NCI-H446 (cell line): ENCODE data around the gene HNRNPC.
"Not testable (repeated sequence)": the region's sequence is repeated elsewhere in the genome, so short reads cannot be mapped to it uniquely, and the experiment has no call there.

ENCODE experiments used
- DNase-seq, 2 experiments: peaks; one replicate each; lab custom pipeline; 2025; lab: John Stamatoyannopoulos, UW

The HNRNPC gene

GRCh38 chr14:21269252-21270046 is at the start of gene HNRNPC:
Gene HNRNPC, minus strand, starts transcription at chr14:21269442. Its CDS starts 35,249 bp downstream, at chr14:21234193.
- peak; percentile 99 to 100 for DNase-seq

- DNase-seq, result no peak
Observed at GRCh38 chr14:21317398-21317797, 48.2 kb upstream of the HNRNPC start.

DNA sequence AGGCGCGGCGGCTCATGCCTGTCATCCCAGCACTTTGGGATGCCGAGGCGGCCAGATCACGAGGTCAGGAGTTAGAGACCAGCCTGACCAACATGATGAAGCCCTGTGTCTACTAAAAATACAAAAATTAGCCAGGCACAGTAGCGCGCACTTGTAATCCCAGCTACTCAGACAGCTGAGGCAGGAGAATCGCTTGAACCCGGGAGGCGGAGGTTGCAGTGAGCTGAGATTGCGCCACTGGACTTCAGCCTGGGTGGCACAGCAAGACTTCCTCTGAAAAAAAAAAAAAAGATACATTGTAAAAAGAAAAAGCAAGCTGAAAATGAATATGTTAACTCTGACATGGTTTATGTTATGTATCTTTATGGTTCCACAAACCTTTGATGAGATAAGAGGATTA is 44.3 kb upstream of the HNRNPC start:
- DNase-seq, result no peak

- no peak for DNase-seq
Observed at GRCh38 chr14:21311614-21312013, 42.4 kb upstream of the HNRNPC start.

GRCh38 chr14:21309956-21310355 is 40.7 kb upstream of the HNRNPC start:
- DNase-seq, result no peak

GRCh38 chr14:21309238-21309636 is 40.0 kb upstream of the HNRNPC start:
- no peak for DNase-seq

DNA sequence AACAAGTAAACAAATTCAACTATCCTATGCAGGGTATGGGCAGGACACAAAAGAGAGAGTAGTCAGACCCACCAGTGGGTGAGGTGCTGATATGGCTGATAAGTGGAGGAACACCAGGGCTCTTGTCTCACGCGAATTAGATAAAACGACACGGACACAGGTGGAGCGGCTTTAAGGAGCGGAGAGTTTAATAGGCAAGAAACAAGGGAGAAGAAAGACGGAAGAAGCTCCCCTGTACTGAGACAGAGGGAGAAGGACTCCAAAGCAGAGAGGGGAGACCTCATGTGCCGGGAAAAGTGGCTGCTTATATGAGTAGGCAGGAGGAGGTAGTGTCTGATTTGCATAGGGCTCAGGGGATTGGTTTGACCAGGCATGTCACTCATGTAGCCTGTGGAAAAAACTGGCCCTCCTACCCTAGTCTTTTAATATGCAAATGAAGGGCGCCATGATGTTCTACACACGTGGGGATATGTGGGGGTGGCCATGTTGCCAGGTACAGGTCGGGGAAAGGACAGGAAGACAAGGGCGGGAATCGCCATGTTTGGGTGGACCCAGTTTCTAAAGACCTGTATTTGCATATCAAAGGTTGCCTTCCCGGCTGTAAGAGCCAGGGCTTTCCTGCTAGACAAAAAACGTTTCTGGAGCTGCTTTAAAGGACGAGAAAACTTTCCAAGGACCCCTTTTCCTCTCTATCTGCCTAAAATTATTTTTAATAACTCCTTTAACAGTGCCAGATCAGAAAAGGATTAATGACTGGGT is 39.4 kb upstream of the HNRNPC start:
- peak in 1 of 2 experiments; percentile 9 for DNase-seq

DNA sequence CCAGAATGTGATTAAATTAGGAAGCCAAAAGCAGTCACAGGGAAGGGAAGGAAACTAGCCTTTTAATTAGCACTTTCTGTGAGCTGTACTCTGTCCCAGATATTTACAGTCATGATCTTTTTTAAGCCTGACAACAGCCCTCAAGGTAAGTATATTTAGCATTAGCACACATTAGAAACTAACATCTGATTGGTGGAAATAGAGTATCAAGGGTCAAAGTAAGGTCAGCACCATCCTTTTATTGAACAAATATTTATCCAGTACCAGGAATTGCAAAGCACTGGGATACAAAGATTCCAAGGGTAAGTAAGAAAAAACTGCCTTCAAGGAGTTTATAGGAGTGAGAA is 38.9 kb upstream of the HNRNPC start:
- no peak for DNase-seq

DNA sequence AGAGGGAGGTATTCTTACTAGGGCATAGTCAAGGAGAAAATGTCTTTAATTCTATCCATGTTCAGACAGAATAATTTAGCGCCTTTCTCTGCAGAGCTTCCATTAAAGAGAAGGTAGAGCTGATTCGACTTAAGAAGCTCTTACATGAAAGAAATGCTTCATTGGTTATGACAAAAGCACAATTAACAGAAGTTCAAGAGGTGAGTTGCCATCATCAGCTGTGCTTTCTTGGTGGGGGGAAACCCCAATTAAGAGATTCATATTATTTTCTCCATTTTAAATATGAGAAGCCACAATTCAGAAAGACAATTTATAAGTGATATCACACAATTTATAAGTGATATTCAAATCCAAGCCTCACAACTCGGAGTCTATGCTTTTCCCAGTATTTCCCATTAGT is 38.4 kb upstream of the HNRNPC start:
- DNase-seq, result no peak

GRCh38 chr14:21302836-21303140 is 33.5 kb upstream of the HNRNPC start:
- not testable (repeated sequence) for DNase-seq

DNA sequence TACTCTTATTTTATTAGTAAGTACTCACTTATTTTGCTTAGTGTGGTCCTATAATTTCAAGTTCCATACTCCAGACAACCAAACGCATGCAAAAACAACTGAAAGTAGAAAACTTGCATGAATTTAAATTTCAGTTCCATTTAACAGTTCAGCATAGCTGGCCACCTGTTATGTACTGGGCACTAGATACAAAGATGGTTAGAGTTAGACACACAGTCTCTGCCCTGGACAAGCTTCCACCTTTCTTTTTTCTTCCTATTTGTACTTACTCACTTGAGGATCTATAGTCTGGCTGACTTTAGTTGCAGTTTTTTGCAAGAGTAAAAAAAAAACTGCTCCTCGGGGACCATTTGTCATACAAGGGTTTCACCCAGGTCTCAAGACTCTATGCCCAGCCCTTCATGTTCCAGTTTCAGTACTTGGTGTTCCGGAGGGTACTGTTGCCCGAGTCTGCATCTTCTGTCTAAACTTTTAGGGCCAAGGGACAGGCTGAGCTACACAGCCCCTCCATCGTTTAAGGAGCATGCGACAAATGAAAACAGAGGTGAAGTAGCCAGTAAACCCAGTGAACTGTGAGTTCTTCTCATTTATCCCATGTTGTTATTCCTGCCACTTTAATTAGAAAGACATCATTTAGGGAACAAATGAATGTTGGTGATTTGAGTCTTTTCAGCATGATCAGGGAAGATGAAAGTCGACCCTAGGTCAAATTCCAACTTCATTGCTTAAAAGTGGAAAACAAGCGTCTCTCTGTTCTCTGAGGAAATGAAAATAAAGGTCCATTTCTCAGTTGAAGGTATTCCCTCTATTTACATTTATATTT is 33.0 kb upstream of the HNRNPC start:
- DNase-seq, result no peak

DNA sequence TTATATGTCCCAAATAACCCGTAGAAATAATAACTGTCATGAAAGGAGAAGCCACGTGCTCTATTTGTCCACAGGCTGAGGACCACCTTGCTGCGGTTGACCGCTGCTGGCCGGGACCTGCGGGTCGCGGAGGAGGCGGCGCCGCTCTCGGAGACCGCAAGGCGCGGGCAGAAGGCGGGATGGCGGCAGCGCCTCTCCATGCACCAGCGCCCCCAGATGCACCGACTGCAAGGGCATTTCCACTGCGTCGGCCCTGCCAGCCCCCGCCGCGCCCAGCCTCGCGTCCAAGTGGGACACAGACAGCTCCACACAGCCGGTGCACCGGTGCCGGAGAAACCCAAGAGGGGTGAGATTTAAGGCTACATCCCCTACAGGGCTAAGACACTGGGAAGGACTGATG is 31.6 kb upstream of the HNRNPC start:
- peak in 1 of 2 experiments; percentile 42 for DNase-seq

DNA sequence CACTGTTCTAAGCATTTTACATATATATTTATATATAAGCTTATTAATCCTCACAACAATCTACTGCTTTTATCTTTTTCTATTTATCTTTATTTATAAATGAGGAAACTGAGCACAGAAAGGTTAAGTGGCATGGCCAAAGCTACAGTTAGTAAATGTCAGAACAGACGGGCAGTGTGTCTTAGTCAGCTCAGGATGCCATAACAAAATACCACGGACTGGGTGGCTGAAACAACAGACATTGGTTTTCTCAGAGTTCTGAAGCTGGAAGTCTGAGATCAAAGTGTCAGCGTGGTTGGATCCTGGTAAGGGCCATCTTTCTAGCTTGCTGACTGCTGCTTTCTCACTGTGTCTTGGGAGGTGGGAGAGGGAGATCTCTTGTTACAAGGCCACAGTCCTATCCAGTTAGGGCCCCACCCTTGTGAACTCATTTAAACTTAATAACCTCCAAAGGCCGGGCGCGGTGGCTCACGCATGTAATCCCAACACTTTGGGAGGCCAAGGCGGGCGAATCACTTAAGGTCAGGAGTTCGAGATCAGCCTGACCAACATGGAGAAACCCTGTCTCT is 30.4 kb upstream of the HNRNPC start:
- no peak for DNase-seq

- no peak for DNase-seq
Observed at GRCh38 chr14:21298358-21298757, 29.1 kb upstream of the HNRNPC start.

DNA sequence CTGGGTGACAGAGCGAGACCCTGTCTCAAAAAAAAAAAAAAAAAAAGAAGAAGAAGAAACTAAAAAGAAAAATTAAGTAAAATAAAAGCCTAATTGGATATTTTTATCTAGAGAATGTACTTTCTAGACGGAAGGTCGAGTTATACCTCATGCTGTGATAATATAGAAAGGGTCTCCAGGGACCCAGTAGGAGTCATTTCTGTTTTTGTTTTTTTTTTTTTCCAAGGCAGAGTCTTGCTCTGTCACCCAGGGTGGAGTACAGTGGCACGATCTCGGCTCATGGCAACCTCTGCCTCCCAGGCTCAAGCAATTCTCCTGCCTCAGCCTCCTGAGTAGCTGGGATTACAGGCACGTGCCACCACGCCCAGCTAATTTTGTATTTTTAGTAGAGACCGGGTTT is 24.8 kb upstream of the HNRNPC start:
- DNase-seq, result not testable (repeated sequence)

- DNase-seq, result no peak
Observed at GRCh38 chr14:21287168-21287567, 17.9 kb upstream of the HNRNPC start.

DNA sequence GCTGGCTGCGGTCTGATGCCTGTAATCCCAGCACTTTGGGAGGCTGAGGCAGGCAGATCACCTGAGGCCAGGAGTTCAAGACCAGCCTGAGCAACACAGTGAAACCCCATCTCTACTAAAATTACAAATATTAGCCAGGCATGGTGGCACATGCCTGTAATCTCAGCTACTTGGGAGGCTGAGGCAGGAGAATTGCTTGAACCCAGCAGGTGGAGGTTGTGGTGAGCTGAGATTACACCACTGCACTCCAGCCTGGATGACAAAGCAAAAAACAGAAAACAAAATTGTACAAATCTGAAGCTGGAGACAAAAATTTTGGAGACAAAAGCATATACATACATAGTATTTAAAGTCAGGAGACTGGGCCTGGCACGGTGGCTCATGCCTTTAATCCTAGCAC is 17.3 kb upstream of the HNRNPC start:
- not testable (repeated sequence) for DNase-seq

GRCh38 chr14:21281917-21282316 is 12.7 kb upstream of the HNRNPC start:
- DNase-seq, result not testable (repeated sequence)

GRCh38 chr14:21279783-21280182 is 10.5 kb upstream of the HNRNPC start, which contains the start of gene RPGRIP1:
Gene RPGRIP1, plus strand, starts transcription at chr14:21280083. Its CDS starts 7,894 bp downstream, at chr14:21287977.
- no peak for DNase-seq

- DNase-seq, result no peak
Observed at GRCh38 chr14:21278632-21279031, 9.4 kb upstream of the HNRNPC start.

- DNase-seq, result peak; percentile 16 to 69
Observed at GRCh38 chr14:21275261-21275858, 6.1 kb upstream of the HNRNPC start.

DNA sequence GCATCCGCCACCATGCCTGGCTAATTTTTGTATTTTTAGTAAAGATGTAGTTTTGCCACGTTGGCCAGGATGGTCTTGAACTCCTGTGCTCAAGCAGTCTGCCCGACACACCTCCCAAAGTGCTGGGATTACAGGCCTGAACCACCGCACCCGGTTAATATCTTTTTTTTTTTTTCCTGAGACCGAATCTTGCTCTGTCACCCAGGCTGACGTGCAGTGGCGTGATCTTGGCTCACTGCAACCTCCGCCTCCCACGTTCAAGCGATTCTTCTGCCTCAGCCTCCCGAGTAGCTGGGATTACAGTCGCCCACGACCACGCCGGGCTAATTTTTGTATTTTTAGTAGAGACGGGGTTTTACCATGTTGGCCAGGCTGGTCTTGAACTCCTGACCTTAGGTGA is 3.4 kb upstream of the HNRNPC start:
- DNase-seq, result not testable (repeated sequence)
